PC-3 (cell line): ENCODE data around the gene MGST3.

Experiments
- CTCF ChIP-seq: fragments of 300-600 bp; sonication (generic); conservative IDR thresholded peaks from 2 replicates; pipeline ENCODE4 v1.5.1; 2017; ENCODE audit warnings: antibody characterized with exemption, low read depth, mild to moderate bottlenecking, low read length
- EZH2 ChIP-seq: fragments of 300-600 bp; sonication (generic); IDR thresholded peaks from one replicate; pipeline ENCODE4 v1.6.1; 2017; ENCODE audit warnings: antibody characterized with exemption, mild to moderate bottlenecking, low read length; ENCODE audit not compliant: unreplicated experiment
- EZH2phosphoT487 ChIP-seq: fragments of 300-600 bp; sonication (generic); IDR thresholded peaks from 2 replicates; pipeline ENCODE4 v1.6.1; 2018; ENCODE audit warnings: mild to moderate bottlenecking, antibody characterized with exemption, low read length, borderline replicate concordance

GRCh38 chr1:165634154-165634921, 3.3 kb downstream of the MGST3 start:
- TF ChIP-seq EZH2phosphoT487 (no peak), CTCF (no peak), EZH2 (no peak)
